GM12801 (cell line): ENCODE measurements around the gene FGD5.

Source experiments
- CTCF ChIP-seq: IDR thresholded peaks from one replicate; pipeline ENCODE4 v1.5.1; 2011; ENCODE audit warnings: control low read depth; ENCODE audit not compliant: insufficient read length; ENCODE audit errors: extremely low read depth

FGD5 gene

GRCh38 chr3:14784087-14784681 is 34.6 kb upstream of the FGD5 start:
- TF ChIP-seq CTCF, result no peak

DNA sequence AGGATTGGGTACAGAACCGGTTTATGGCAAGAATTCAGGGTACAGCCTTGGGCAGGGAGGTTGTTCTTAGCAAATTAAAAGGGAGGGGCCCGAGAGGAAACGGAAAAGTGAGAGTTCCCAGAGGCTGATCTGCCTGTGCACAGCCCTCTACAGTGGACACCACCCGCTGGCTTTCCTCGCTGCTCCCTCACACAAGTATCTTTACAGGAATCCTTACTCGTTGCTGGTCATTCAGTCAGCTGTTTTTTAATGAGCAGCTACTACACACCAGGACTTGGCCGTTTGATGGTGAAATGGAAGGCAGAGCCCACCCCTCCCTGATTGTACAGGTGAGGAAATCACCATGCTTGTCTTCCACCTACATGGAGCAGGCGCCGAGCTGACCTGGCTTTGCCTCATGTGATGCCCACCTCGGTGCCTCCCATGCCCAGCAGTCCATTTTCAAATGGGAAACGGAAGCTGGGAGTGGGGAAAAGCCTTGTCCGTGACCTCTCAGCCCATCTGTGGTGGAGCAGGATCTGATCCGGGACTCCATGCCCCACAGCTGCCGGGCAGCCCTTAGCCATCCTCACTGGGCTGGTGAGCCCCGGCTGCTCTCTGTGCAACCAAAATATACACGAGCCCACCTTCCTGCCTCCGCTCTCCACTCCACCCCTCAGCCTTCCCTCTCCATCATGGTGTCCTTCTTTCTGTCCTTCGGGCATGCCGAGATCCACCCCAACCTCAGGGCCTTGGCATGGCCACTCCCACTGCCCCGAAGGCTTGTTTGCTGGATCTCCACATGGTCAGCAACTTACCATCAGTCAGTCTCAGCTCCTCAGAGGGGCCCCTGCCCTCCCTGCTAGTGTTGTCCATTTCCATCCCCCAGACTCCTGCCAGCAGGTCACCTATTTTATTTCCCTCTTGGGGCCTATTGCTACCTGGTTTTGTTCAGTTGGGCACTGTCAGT is 33.3 kb upstream of the FGD5 start:
- TF ChIP-seq CTCF, result no peak

DNA sequence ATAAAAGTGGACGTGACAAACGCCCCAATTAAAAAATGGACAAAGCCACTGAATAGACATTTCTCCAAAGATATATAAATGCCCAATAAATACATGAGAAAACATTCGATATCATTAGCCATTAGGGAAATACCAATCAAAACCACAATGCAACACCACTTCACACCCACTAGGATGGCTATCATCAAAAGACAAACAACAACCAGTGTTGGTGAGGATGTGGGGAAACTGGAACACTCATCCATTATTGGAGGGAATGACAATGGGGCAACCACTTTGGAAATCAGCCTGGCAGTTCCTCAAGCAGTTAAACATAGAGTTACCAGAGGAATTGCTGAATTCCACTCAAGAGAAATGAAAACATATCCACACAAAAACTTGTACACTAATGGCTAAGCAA is 32.4 kb upstream of the FGD5 start:
- no peak for TF ChIP-seq CTCF

DNA sequence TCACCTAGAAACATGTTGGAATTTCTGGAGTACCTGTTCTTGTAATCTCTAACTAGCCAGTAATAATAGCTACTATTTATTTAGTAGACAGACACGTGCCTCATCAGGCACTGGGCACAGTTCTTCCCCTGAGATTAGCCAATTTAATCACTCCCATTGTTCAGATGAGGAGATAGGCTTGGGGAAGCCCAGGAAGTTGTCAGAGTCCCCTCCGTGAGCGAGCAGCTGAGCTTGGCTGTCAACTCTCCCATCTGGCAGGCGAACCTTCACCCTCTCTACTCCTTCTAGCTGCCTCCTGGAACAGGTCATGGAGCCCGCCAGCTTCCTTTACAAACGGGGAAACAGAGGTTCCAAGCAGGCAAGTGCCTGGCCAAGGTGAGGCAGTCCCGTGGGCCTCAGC is 31.1 kb upstream of the FGD5 start:
- TF ChIP-seq CTCF, result no peak

- no peak for TF ChIP-seq CTCF
Observed at GRCh38 chr3:14788644-14789043, 30.1 kb upstream of the FGD5 start.

DNA sequence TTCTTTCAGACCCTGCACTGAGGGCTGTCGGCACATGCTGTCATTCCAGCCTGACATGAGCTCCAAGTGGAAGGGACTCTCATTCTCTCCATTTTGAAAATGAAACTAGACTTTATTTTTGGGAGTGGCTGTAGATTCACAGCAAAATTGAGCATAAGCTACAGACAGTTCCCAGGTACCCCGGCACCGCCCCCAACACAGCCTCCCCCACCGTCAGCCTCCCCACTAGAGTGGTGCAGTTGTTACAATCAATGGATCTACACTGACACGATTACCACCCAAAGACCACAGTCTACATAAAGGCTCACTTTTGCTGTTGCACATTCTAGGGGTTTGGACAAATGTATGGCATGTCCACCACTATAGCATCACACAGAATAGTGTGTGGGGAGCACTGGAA is 29.5 kb upstream of the FGD5 start:
- TF ChIP-seq CTCF, result no peak

DNA sequence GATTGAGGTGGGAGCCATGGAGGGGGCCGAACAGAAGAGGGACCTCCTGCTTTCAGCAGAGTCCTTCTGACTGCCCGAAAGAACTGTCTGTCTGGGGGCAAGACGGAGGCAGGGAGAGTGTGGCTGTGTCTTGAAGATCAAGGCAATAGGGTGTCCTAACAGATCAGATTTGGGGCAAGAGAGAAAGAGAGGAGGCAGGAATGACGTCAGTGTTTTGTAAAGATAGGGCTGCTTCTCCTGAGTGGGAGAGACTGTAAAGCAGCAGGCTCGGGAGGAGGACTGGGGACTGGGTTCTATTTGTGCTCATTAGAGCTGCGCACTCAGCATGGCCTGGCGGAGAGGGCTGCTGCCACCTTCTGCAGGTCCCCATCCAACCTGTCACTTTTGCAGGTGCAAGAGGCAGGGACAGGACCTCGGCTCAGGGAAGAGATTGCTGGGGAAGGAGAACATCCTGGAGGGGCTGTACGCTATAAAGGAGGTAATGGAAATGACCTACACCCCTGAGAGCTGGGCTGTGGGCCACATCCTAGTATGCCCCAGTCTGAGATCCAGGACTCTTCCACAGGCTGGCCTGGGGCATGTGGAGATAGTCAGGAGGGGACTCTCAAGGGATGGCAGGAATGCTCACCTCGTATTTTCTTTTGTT is 29.0 kb upstream of the FGD5 start:
- TF ChIP-seq CTCF, result no peak
